ENCODE results near the gene CD40.

CD40 gene

DNA sequence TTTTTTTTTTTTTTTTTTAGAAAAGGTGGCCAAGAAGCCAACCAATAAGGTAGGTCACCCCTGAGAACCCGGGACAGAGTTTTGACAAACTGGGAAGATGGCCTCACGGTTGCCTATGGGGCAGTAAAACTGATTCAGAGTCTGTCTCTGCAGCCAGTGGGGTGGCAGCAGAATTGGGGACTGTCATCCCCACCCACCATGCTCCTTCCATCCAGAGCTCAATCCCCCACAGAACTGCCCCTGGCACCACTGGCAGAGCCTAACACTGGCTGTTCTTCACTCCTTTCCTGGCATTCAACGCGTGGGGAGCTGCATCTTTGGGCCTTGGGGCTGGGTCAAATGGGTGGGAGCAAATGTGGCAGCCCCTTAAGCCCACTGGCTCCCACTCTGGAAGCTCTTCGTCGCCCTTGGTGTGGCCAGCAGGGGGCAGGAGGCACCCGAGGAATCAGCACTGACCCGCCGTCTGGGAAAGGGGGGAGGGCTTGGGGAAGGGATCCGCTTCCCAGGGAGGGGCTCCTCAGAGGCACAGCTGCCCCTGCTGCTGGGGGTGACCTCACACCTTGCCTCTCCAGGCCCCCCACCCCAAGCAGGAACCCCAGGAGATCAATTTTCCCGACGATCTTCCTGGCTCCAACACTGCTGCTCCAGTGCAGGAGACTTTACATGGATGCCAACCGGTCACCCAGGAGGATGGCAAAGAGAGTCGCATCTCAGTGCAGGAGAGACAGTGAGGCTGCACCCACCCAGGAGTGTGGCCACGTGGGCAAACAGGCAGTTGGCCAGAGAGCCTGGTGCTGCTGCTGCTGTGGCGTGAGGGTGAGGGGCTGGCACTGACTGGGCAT is 10.4 kb downstream of the CD40 start:
- TF ChIP-seq SIN3A (IDR thresholded peaks at IDR 0.05; ENCODE audit: borderline replicate concordance, insufficient read depth, low read length) (no peak), FOXP2 (optimal IDR thresholded peaks at IDR 0.05; ENCODE audit: borderline replicate concordance, extremely low read depth, extremely low read length, insufficient read depth) (no peak), TAF1 (IDR thresholded peaks at IDR 0.05; ENCODE audit: borderline replicate concordance, insufficient read depth, low read length) (no peak), POLR2AphosphoS5 (IDR thresholded peaks at IDR 0.05; ENCODE audit: low read depth, low read length) (no peak)
- TF ChIP-seq, protein P1, sequence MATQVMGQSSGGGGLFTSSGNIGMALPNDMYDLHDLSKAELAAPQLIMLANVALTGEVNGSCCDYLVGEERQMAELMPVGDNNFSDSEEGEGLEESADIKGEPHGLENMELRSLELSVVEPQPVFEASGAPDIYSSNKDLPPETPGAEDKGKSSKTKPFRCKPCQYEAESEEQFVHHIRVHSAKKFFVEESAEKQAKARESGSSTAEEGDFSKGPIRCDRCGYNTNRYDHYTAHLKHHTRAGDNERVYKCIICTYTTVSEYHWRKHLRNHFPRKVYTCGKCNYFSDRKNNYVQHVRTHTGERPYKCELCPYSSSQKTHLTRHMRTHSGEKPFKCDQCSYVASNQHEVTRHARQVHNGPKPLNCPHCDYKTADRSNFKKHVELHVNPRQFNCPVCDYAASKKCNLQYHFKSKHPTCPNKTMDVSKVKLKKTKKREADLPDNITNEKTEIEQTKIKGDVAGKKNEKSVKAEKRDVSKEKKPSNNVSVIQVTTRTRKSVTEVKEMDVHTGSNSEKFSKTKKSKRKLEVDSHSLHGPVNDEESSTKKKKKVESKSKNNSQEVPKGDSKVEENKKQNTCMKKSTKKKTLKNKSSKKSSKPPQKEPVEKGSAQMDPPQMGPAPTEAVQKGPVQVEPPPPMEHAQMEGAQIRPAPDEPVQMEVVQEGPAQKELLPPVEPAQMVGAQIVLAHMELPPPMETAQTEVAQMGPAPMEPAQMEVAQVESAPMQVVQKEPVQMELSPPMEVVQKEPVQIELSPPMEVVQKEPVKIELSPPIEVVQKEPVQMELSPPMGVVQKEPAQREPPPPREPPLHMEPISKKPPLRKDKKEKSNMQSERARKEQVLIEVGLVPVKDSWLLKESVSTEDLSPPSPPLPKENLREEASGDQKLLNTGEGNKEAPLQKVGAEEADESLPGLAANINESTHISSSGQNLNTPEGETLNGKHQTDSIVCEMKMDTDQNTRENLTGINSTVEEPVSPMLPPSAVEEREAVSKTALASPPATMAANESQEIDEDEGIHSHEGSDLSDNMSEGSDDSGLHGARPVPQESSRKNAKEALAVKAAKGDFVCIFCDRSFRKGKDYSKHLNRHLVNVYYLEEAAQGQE (IDR thresholded peaks at IDR 0.05; ENCODE audit: insufficient read depth in 1 of 2, low read depth in 2 of 2, low read length in 2 of 2) = no peak

DNA sequence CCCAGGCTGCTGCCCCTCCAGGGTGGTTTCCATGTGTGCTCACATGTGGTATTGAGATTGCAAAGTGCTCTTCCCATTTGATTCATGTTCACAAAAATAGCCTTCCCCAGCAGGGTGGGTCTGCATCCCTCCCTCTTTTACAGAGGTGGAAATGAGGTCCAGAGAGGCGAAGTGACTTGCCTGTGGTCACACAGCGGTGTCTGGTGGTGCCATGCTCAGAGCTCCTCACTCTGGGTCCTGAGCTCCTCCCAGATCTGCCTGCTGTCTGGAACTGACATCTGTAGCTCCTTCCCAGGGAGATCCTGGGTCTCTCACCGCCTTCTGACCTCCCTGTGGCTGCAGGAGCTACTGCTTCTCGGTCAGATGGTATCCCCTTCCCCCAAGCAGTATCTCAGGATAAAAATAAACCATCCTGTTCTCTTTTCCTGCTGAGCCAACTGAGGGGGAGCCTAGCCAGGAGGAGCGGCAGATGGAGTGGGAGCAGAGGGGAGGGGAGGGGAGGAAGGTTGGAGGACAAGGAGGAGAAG is 11.9 kb downstream of the CD40 start:
- TF ChIP-seq, protein P1 (IDR thresholded peaks at IDR 0.05; ENCODE audit: insufficient read depth in 1 of 2, low read depth in 2 of 2, low read length in 2 of 2) = no peak
- no peak for TF ChIP-seq TAF1 (IDR thresholded peaks at IDR 0.05; ENCODE audit: borderline replicate concordance, insufficient read depth, low read length)
- no peak for TF ChIP-seq FOXP2 (optimal IDR thresholded peaks at IDR 0.05; ENCODE audit: borderline replicate concordance, extremely low read depth, extremely low read length, insufficient read depth)
- no peak for TF ChIP-seq SIN3A (IDR thresholded peaks at IDR 0.05; ENCODE audit: borderline replicate concordance, insufficient read depth, low read length)
- TF ChIP-seq POLR2AphosphoS5 (IDR thresholded peaks at IDR 0.05; ENCODE audit: low read depth, low read length) = no peak

DNA sequence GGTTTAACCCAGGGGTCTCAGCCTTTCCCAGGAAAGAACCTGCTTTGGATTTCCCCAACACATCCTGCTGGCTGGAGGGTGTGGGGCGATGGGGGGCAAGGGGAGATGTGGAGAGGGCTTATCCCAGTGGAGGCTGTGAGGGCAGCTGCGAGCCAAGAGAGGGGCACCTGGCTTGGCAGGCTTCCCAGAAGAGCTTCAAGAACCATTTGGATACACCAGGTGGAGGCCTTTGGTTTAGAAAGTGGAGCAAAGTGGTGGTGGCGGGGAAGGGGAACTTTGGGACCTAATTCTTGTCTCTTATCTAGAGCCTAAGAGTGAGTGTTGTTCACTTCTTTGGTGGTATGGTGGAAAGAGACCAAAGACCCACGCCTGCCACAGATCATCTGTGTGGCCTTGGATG is 12.4 kb downstream of the CD40 start:
- TF ChIP-seq SIN3A (IDR thresholded peaks at IDR 0.05; ENCODE audit: borderline replicate concordance, insufficient read depth, low read length) = no peak

DNA sequence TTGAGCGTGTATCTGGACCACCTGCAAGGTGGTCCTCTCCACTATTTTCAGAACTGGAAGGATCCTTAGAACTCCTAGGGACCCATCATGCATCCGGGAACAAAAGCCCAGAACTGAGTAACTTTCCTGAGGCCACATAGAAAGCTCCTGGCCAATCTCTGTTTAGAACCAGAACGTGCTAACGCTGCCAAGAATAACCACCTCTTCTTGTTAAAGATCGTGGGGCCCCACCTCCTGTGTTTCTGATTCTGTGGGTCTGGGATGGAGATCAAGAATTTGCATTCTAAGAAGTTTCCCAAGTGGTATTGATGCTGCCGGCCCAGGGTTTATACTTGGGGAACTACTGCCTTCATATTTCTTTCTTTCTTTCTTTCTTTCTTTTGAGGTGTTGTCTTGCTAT is 13.3 kb downstream of the CD40 start:
- TF ChIP-seq TAF1 (IDR thresholded peaks at IDR 0.05; ENCODE audit: borderline replicate concordance, insufficient read depth, low read length) (no peak), SIN3A (IDR thresholded peaks at IDR 0.05; ENCODE audit: borderline replicate concordance, insufficient read depth, low read length) (no peak), POLR2AphosphoS5 (IDR thresholded peaks at IDR 0.05; ENCODE audit: low read depth, low read length) (no peak), FOXP2 (optimal IDR thresholded peaks at IDR 0.05; ENCODE audit: borderline replicate concordance, extremely low read depth, extremely low read length, insufficient read depth) (no peak)
- TF ChIP-seq, protein P1 (IDR thresholded peaks at IDR 0.05; ENCODE audit: insufficient read depth in 1 of 2, low read depth in 2 of 2, low read length in 2 of 2) = no peak

DNA sequence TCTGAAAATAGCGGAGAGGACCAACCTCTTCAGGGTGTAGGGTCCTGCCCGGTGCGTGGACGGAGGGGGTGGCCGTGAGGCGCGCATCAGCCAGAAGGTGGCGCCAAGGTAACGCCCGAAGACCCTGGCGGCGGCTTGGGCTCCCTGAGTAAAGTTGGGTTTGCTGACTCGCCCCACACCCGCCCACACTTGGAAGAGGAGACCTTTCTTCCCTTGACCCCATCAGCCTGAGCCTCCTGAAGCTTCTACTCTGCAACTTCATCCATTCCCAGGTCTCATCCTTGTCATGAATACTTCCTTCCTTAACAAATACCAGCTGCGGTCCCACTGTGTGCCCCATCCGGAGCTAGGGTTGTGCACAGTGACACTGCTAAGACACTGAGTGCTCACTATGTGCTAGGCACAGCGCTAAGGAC is 14.6 kb downstream of the CD40 start:
- TF ChIP-seq FOXP2 (optimal IDR thresholded peaks at IDR 0.05; ENCODE audit: borderline replicate concordance, extremely low read depth, extremely low read length, insufficient read depth) = peak; percentile 36
- TF ChIP-seq POLR2AphosphoS5 (IDR thresholded peaks at IDR 0.05; ENCODE audit: low read depth, low read length) = no peak
- no peak for TF ChIP-seq SIN3A (IDR thresholded peaks at IDR 0.05; ENCODE audit: borderline replicate concordance, insufficient read depth, low read length)
- TF ChIP-seq, protein P1 (IDR thresholded peaks at IDR 0.05; ENCODE audit: insufficient read depth in 1 of 2, low read depth in 2 of 2, low read length in 2 of 2) = 0 out of 4 replicates have a peak, but pooled peaks of 1 of the 2 experiments have one; percentile 8
- no peak for TF ChIP-seq TAF1 (IDR thresholded peaks at IDR 0.05; ENCODE audit: borderline replicate concordance, insufficient read depth, low read length)
